CD4-positive, alpha-beta T cell treated with Interleukin-1 beta for 1 hour (primary cell): ENCODE data around the gene ATP1A1.

Experiments
- DNase-seq, 2 donors: peaks; one replicate each; pipeline ENCODE4 v3.0.0-alpha.2; 2020 to 2022

ATP1A1 gene

GRCh38 chr1:116446686-116447085 is 73.6 kb downstream of the ATP1A1 start:
- no peak for DNase-seq

GRCh38 chr1:116448785-116449385 is 75.8 kb downstream of the ATP1A1 start:
- no peak for DNase-seq

GRCh38 chr1:116449578-116449977 is 76.5 kb downstream of the ATP1A1 start:
- DNase-seq, result no peak

- DNase-seq, result no peak
These were observed 78.7 kb downstream of the ATP1A1 start for GRCh38 chr1:116451702-116452101.

DNA sequence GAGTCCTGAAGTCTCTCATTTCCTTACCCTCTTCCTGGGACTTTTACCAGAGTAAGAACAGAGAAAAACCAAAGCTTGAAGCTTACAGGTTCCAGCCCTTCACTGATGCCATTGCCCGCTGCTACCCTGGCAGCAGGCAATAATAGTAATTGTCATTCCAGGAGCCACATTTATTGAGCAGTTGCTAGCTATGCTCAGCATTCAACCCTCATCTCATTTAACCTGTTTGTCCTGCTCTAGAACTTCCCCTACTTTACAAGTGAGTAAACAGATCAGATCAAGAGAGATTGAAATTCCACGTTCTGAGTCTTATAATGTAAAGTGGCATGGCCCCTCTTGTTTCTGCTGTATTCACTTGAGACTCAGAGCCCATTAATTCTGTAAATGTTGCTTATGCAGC is 80.4 kb downstream of the ATP1A1 start:
- DNase-seq, result no peak

- no peak for DNase-seq
These were observed 80.9 kb downstream of the ATP1A1 start for GRCh38 chr1:116453906-116454305.
